Astrocyte of the hippocampus (primary cell): ENCODE measurements around the gene LAMA3.

ENCODE experiments used
- DNase-seq: peaks from one replicate; pipeline ENCODE4 v3.0.0; 2011; ENCODE audit warnings: low read depth, low spot score

LAMA3 gene

GRCh38 chr18:23669804-23670405 is 19.3 kb upstream of the LAMA3 start:
- DNase-seq, result no peak

GRCh38 chr18:23671564-23671963 is 17.7 kb upstream of the LAMA3 start:
- no peak for DNase-seq

GRCh38 chr18:23673725-23674124 is 15.5 kb upstream of the LAMA3 start:
- no peak for DNase-seq

GRCh38 chr18:23675236-23675635 is 14.0 kb upstream of the LAMA3 start:
- DNase-seq, result no peak

- DNase-seq, result no peak
These were observed 13.4 kb upstream of the LAMA3 start for GRCh38 chr18:23675896-23676295.

- no peak for DNase-seq
These were observed 7.2 kb upstream of the LAMA3 start for GRCh38 chr18:23682045-23682444.

- no peak for DNase-seq
These were observed 6.8 kb upstream of the LAMA3 start for GRCh38 chr18:23682472-23682871.

- DNase-seq, result no peak
These were observed 6.1 kb upstream of the LAMA3 start for GRCh38 chr18:23683155-23683554.

- DNase-seq, result peak; percentile 47
These were observed 5.6 kb upstream of the LAMA3 start for GRCh38 chr18:23683671-23684070.

GRCh38 chr18:23684515-23685197 is 4.6 kb upstream of the LAMA3 start:
- DNase-seq, result no peak

- no peak for DNase-seq
These were observed 725 bp upstream of the LAMA3 start for GRCh38 chr18:23688528-23688927.

- peak; percentile 17 for DNase-seq
These were observed 607 bp downstream of the LAMA3 start for GRCh38 chr18:23689616-23690504.

GRCh38 chr18:23690505-23691068 is 1.3 kb downstream of the LAMA3 start:
- peak; percentile 4 for DNase-seq

GRCh38 chr18:23693846-23694245 is 4.6 kb downstream of the LAMA3 start:
- no peak for DNase-seq

GRCh38 chr18:23694637-23695430 is 5.6 kb downstream of the LAMA3 start:
- DNase-seq, result no peak

GRCh38 chr18:23701017-23701416 is 11.8 kb downstream of the LAMA3 start:
- no peak for DNase-seq

GRCh38 chr18:23701544-23702064 is 12.4 kb downstream of the LAMA3 start:
- DNase-seq, result no peak

GRCh38 chr18:23702606-23703005 is 13.4 kb downstream of the LAMA3 start:
- no peak for DNase-seq

- DNase-seq, result peak; percentile 63
These were observed 14.1 kb downstream of the LAMA3 start for GRCh38 chr18:23703057-23703986.

GRCh38 chr18:23703987-23704384 is 14.7 kb downstream of the LAMA3 start:
- no peak for DNase-seq
